ENCODE measurements around the gene ZNF705A. TPM values are rescaled to one million over a fixed set of nuclear protein-coding genes. Genes with fewer than 3 reads are reported as not detected.

Gene ZNF705A
- total RNA-seq, 2 experiments from 2014 or later = not detected

Other genes with a start within 250 kb of the ZNF705A start
- gene SLC2A3, start 220.8 kb upstream of the ZNF705A start, total RNA-seq = 100 to 1,000 TPM; 392 to 394 TPM
- 10 to 100 TPM; 17.6 to 17.7 TPM for gene FOXJ2, start 124.3 kb upstream of the ZNF705A start, total RNA-seq
- gene C3AR1, start 90.7 kb upstream of the ZNF705A start, total RNA-seq = under 1 TPM; 0.21 to 0.25 TPM
- 10 to 100 TPM; 30.2 to 32.0 TPM for gene NECAP1, start 74.7 kb upstream of the ZNF705A start, total RNA-seq
- 1 to 10 TPM; 1.2 TPM for gene CLEC4A, start 33.4 kb upstream of the ZNF705A start, total RNA-seq
- gene FAM90A1, start 70.6 kb downstream of the ZNF705A start, total RNA-seq = under 1 TPM; 0.21 to 0.30 TPM